CD4-positive, alpha-beta T cell (primary cell): ENCODE data around the gene GADD45B. TPM values are rescaled to one million over a fixed set of nuclear protein-coding genes. Genes with fewer than 3 reads are reported as not detected.
"Not testable (repeated sequence)": the region's sequence is repeated elsewhere in the genome, so short reads cannot be mapped to it uniquely, and the experiment has no call there.

ENCODE experiments used
- ATAC-seq: fragments of 200-7000 bp; cut with Tn5 transposase; one replicate; pipeline ENCODE4 v1.10.0; 2022; ENCODE audit warnings: mild to moderate bottlenecking; ENCODE audit not compliant: poor library complexity
- CTCF ChIA-PET: fragments of 350-600 bp; sonication (Branson Sonifier 250); formaldehyde crosslinking; loops from one replicate; lab custom pipeline; 2021; ENCODE audit warnings: antibody characterized with exemption, inconsistent platforms; lab: Charles Lee
- POLR2A ChIA-PET: fragments of 350-600 bp; sonication (Branson Sonifier 250); formaldehyde crosslinking; loops from one replicate; lab custom pipeline; 2021; ENCODE audit warnings: antibody characterized with exemption, inconsistent platforms; lab: Charles Lee
- DNase-seq, 14 experiments: peaks; one replicate each; pipeline ENCODE4 v3.0.0-alpha.2; 2013 to 2020; ENCODE audit warnings: mixed read lengths in 2 of 14
- H3K27ac ChIP-seq, 2 donors: one replicate each; pipeline versions ENCODE4 v1.5.1 to v1.7.0; 2013; ENCODE audit warnings: low read length in 2 of 2, low read depth in 1 of 2, mild to moderate bottlenecking in 1 of 2
- H3K27me3 ChIP-seq, 2 experiments: 1 replicate in 1 of 2; 2 replicates in 1 of 2; pipeline versions ENCODE4 v1.6.1 to v1.7.0; 2013; ENCODE audit warnings: low read length in 2 of 2, control low read depth in 1 of 2, mild to moderate bottlenecking in 1 of 2, moderate library complexity in 1 of 2; ENCODE audit not compliant: insufficient read depth in 2 of 2, control insufficient read depth in 1 of 2
- H3K36me3 ChIP-seq: one replicate; pipeline ENCODE4 v1.6.1; 2013; ENCODE audit warnings: low read length, control low read depth; ENCODE audit not compliant: insufficient read depth
- H3K4me1 ChIP-seq: one replicate; pipeline ENCODE4 v1.6.1; 2013; ENCODE audit warnings: low read length, control low read depth; ENCODE audit not compliant: insufficient read depth
- H3K4me3 ChIP-seq: one replicate; pipeline ENCODE4 v1.5.1; 2013; ENCODE audit warnings: mild to moderate bottlenecking, low read length, moderate library complexity
- H3K9me3 ChIP-seq, 2 experiments: 1 replicate in 1 of 2; 2 replicates in 1 of 2; pipeline versions ENCODE4 v1.6.1 to v1.7.0; 2013; ENCODE audit warnings: low read length in 2 of 2, mild to moderate bottlenecking in 2 of 2, control low read depth in 1 of 2, moderate library complexity in 1 of 2; ENCODE audit not compliant: control insufficient read depth in 1 of 2, insufficient read depth in 1 of 2
- H3K27ac Mint-ChIP-seq: one replicate; pipeline ENCODE4 v1.8.0; 2020; ENCODE audit warnings: mixed read lengths
- H3K27me3 Mint-ChIP-seq: one replicate; pipeline ENCODE4 v1.8.0; 2021; ENCODE audit warnings: mixed read lengths
- H3K36me3 Mint-ChIP-seq: one replicate; pipeline ENCODE4 v1.8.0; 2021; ENCODE audit warnings: low read depth, mixed read lengths
- H3K4me1 Mint-ChIP-seq: one replicate; pipeline ENCODE4 v1.8.0; 2021; ENCODE audit warnings: low read depth, mixed read lengths
- H3K4me3 Mint-ChIP-seq: one replicate; pipeline ENCODE4 v1.8.0; 2020; ENCODE audit warnings: mild to moderate bottlenecking, mixed read lengths
- H3K9me3 Mint-ChIP-seq: one replicate; pipeline ENCODE4 v1.8.0; 2020; ENCODE audit warnings: mixed read lengths
- intact Hi-C, 2 experiments: fragments of 100-400 bp; cut with DNase I in 1 of 2; cut with micrococcal nuclease in 1 of 2; formaldehyde crosslinking; loops; one replicate each; pipeline versions ENCODE4 v1.15.1 to v1.9.0; 2023 to 2025; cut with DNase I, micrococcal nuclease
- total RNA-seq, 174 experiments: library from RNA in 2 of 174; stranded (reverse) in 2 of 174; gene quantifications; one replicate each; pipeline ENCODE4 v1.2.3 and lab custom pipeline; 2021 to 2026
- TF ChIP-seq, protein P1 (sequence below): fragments of 200-600 bp; IDR thresholded peaks from one replicate; pipeline ENCODE4 v1.8.0; 2022; ENCODE audit warnings: antibody characterized with exemption, mild to moderate bottlenecking

Gene GADD45B
- total RNA-seq, 2 experiments from 2014 or later = 284 to 285 TPM

- DNase-seq (no peak), ATAC-seq (no peak)
- TF ChIP-seq, protein P1, sequence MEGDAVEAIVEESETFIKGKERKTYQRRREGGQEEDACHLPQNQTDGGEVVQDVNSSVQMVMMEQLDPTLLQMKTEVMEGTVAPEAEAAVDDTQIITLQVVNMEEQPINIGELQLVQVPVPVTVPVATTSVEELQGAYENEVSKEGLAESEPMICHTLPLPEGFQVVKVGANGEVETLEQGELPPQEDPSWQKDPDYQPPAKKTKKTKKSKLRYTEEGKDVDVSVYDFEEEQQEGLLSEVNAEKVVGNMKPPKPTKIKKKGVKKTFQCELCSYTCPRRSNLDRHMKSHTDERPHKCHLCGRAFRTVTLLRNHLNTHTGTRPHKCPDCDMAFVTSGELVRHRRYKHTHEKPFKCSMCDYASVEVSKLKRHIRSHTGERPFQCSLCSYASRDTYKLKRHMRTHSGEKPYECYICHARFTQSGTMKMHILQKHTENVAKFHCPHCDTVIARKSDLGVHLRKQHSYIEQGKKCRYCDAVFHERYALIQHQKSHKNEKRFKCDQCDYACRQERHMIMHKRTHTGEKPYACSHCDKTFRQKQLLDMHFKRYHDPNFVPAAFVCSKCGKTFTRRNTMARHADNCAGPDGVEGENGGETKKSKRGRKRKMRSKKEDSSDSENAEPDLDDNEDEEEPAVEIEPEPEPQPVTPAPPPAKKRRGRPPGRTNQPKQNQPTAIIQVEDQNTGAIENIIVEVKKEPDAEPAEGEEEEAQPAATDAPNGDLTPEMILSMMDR = no peak
- H3K4me1 Mint-ChIP-seq = peaks cover 6% of the 10 kb centered on the region
- intact Hi-C loops = no loop called here
- H3K36me3 Mint-ChIP-seq = no peaks in the 10 kb centered on the region
- H3K27ac ChIP-seq = no peak overlapping the region
- H3K9me3 ChIP-seq = no peaks in the 10 kb centered on the region
- H3K27me3 ChIP-seq = peaks cover 0 to 3% of the 10 kb centered on the region in 2 experiments
- H3K4me1 ChIP-seq = peaks cover 34% of the 10 kb centered on the region
- H3K36me3 ChIP-seq = no peaks in the 10 kb centered on the region
- H3K4me3 ChIP-seq = no peak overlapping the region
- H3K27me3 Mint-ChIP-seq = no peaks in the 10 kb centered on the region
- H3K27ac Mint-ChIP-seq = no peak overlapping the region
- H3K9me3 Mint-ChIP-seq = no peaks in the 10 kb centered on the region
- CTCF ChIA-PET = no interaction called here
- peak overlapping the region; percentile 62 for H3K4me3 Mint-ChIP-seq
- POLR2A ChIA-PET = no interaction called here
Observed at GRCh38 chr19:2460245-2460644, 15.7 kb upstream of the GADD45B start.

- CTCF ChIA-PET = interaction anchor here (2.2 kb wide), 1 partner anchor 175 kb away, joined by 7 read pairs; no protein-coding TSS in a partner anchor
- Mint-ChIP-seq H3K4me3 (peak overlapping the region; percentile 64), H3K36me3 (no peaks in the 10 kb centered on the region), H3K27ac (no peak overlapping the region), H3K4me1 (peaks cover 2% of the 10 kb centered on the region), H3K9me3 (no peaks in the 10 kb centered on the region), H3K27me3 (no peaks in the 10 kb centered on the region)
- DNase-seq (peak; percentile 23 to 69 (median 42)), ATAC-seq (peak; percentile 67)
- intact Hi-C loops = no loop called here
- H3K27ac ChIP-seq = no peak overlapping the region
- POLR2A ChIA-PET = interaction anchor here (0.8 to 1.5 kb wide), 2 partner anchors 14 to 159 kb away, joined by 3 to 13 read pairs; partner anchors contain the start of gene GADD45B
- H3K27me3 ChIP-seq = peaks cover 0 to 3% of the 10 kb centered on the region in 2 experiments
- no peaks in the 10 kb centered on the region for H3K9me3 ChIP-seq
- peak overlapping the region; percentile 72 for H3K4me3 ChIP-seq
- no peaks in the 10 kb centered on the region for H3K36me3 ChIP-seq
- H3K4me1 ChIP-seq = peaks cover 22% of the 10 kb centered on the region
- TF ChIP-seq, protein P1 = no peak
Observed at GRCh38 chr19:2461751-2462634, 13.9 kb upstream of the GADD45B start.

- intact Hi-C loops = no loop called here
- ChIA-PET CTCF (interaction anchor here (2.2 kb wide), 1 partner anchor 174 kb away, joined by 7 read pairs; no protein-coding TSS in a partner anchor), POLR2A (interaction anchor here (0.8 to 1.5 kb wide), 2 partner anchors 13 to 158 kb away, joined by 3 to 13 read pairs; partner anchors contain the start of gene GADD45B)
- peaks cover 18% of the 10 kb centered on the region for H3K4me1 ChIP-seq
- DNase-seq = no peak
- H3K27me3 Mint-ChIP-seq = no peaks in the 10 kb centered on the region
- peaks cover 0 to 3% of the 10 kb centered on the region in 2 experiments for H3K27me3 ChIP-seq
- no peaks in the 10 kb centered on the region for H3K36me3 ChIP-seq
- no peak overlapping the region for H3K27ac ChIP-seq
- peak overlapping the region; percentile 72 for H3K4me3 ChIP-seq
- TF ChIP-seq, protein P1 = no peak
- no peaks in the 10 kb centered on the region for H3K9me3 ChIP-seq
- no peaks in the 10 kb centered on the region for H3K4me1 Mint-ChIP-seq
- ATAC-seq = no peak
- no peaks in the 10 kb centered on the region for H3K9me3 Mint-ChIP-seq
- no peaks in the 10 kb centered on the region for H3K36me3 Mint-ChIP-seq
- no peak overlapping the region for H3K27ac Mint-ChIP-seq
- H3K4me3 Mint-ChIP-seq = peak overlapping the region; percentile 20
Observed at GRCh38 chr19:2462635-2463421, 13.1 kb upstream of the GADD45B start.

- POLR2A ChIA-PET = interaction anchor here (0.9 kb wide), 1 partner anchor 12 kb away, joined by 3 read pairs; the partner anchor contains the start of gene GADD45B
- intact Hi-C loops = not testable (repeated sequence)
Observed at GRCh38 chr19:2463694-2464093, 12.2 kb upstream of the GADD45B start.

More at GRCh38 chr19:2463694-2464093, 12.2 kb upstream of the GADD45B start:
- H3K4me3 ChIP-seq, H3K27ac Mint-ChIP-seq, H3K36me3 Mint-ChIP-seq, ATAC-seq, DNase-seq, H3K27me3 ChIP-seq, H3K4me3 Mint-ChIP-seq, H3K27ac ChIP-seq, H3K36me3 ChIP-seq, H3K9me3 ChIP-seq, H3K27me3 Mint-ChIP-seq, H3K4me1 Mint-ChIP-seq, H3K9me3 Mint-ChIP-seq: not testable (repeated sequence)
- H3K4me1 ChIP-seq = peaks cover 18% of the 10 kb centered on the region
- CTCF ChIA-PET = interaction anchor here (2.2 kb wide), 1 partner anchor 173 kb away, joined by 7 read pairs; no protein-coding TSS in a partner anchor
